ENCODE measurements around the gene BID. TPM values are rescaled to one million over a fixed set of nuclear protein-coding genes. Genes with fewer than 3 reads are reported as not detected.

BID gene
- total RNA-seq, 3 donors from 2014 or later (not counting 1 experiment from before 2014, with no cell fraction given), result 40.9 to 42.4 (median 42.3) TPM

DNA sequence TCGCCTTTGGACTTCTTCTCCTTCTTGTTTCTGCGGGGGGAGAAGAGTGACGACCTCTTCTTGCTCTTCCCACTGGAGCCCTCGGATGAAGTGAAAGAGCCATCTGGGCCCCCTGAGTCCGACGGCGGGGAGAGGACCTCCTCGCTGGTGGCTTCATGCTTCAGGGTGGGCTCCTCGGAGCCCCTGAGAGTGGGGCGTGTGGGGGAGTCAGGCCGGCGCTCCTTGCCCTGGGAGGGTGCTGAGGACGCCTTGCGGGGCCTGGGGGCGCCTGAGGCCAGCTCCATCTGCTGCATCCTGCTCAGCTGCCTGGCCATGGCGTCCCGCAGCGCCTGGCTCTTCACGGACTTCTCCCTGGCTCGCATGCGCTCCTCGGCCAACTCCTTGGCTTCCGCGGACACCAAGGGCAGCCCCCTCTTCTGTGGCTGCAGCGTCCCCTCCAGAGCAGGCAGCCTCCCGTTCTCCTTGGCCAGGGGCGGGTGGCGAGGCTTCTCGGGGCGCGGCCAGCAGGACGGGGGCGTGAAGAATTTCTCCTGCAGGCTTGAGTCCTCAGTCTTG, 43.3 kb upstream of the BID start:
- Mint-ChIP-seq H3K36me3 (no peaks in the 10 kb centered on the region), H3K27me3 (ENCODE audit: low read depth in 2 of 2) (no peaks in the 10 kb centered on the region), H3K4me1 (no peaks in the 10 kb centered on the region), H3K9me3 (no peaks in the 10 kb centered on the region), H3K4me3 (no peak overlapping the region), H3K27ac (no peak overlapping the region)
- no peak for ATAC-seq
- Histone ChIP-seq H3K36me3 (ENCODE audit: control insufficient read depth, insufficient read depth, low read length) (peaks cover 14% of the 10 kb centered on the region), H3K27me3 (ENCODE audit: control insufficient read depth, insufficient read depth, low read length) (no peaks in the 10 kb centered on the region), H3K27ac (ENCODE audit: low read length) (no peak overlapping the region), H3K4me3 (ENCODE audit: low read length) (no peak overlapping the region), H3K4me1 (ENCODE audit: control insufficient read depth, insufficient read depth, low read length) (no peaks in the 10 kb centered on the region), H3K9me3 (ENCODE audit: control insufficient read depth, insufficient read depth, low read length) (no peaks in the 10 kb centered on the region)
- TF ChIP-seq, protein P1, sequence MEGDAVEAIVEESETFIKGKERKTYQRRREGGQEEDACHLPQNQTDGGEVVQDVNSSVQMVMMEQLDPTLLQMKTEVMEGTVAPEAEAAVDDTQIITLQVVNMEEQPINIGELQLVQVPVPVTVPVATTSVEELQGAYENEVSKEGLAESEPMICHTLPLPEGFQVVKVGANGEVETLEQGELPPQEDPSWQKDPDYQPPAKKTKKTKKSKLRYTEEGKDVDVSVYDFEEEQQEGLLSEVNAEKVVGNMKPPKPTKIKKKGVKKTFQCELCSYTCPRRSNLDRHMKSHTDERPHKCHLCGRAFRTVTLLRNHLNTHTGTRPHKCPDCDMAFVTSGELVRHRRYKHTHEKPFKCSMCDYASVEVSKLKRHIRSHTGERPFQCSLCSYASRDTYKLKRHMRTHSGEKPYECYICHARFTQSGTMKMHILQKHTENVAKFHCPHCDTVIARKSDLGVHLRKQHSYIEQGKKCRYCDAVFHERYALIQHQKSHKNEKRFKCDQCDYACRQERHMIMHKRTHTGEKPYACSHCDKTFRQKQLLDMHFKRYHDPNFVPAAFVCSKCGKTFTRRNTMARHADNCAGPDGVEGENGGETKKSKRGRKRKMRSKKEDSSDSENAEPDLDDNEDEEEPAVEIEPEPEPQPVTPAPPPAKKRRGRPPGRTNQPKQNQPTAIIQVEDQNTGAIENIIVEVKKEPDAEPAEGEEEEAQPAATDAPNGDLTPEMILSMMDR (IDR thresholded peaks at IDR 0.05), result no peak
- WGBS (ENCODE audit: insufficient coverage), result 95% methylated on average over 33 of the region's 33 CpGs
- DNase-seq, result no peak
- intact Hi-C loops (cut with micrococcal nuclease), result no loop called here

DNA sequence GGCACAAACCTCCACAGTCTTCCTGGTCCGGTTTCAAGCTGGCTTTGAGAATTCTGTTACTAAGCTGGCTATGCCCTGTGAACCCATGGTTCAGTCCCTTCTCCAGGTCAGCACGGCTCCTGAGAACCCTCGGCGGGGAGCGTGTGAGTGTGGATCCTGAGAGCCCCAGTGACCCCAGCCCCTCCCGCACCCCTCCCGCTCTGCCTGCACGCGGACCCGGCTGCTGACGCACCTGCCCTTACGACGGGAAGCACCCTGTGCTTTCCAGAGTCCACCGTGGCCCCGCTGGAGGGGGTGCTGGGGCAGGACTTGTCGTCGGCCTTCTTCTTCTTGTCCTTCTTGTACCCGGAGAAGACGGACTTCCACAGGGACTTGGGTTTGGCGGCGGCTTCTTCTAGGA, 42.8 kb upstream of the BID start:
- peaks cover 16% of the 10 kb centered on the region for H3K36me3 ChIP-seq (ENCODE audit: control insufficient read depth, insufficient read depth, low read length)
- H3K27me3 ChIP-seq (ENCODE audit: control insufficient read depth, insufficient read depth, low read length), result no peaks in the 10 kb centered on the region
- intact Hi-C loops (cut with micrococcal nuclease), result no loop called here
- Mint-ChIP-seq H3K27ac (no peak overlapping the region), H3K4me1 (no peaks in the 10 kb centered on the region), H3K36me3 (no peaks in the 10 kb centered on the region), H3K27me3 (ENCODE audit: low read depth in 2 of 2) (no peaks in the 10 kb centered on the region), H3K9me3 (no peaks in the 10 kb centered on the region), H3K4me3 (no peak overlapping the region)
- no peaks in the 10 kb centered on the region for H3K9me3 ChIP-seq (ENCODE audit: control insufficient read depth, insufficient read depth, low read length)
- TF ChIP-seq, protein P1 (IDR thresholded peaks at IDR 0.05), result no peak
- no peak for DNase-seq
- no peak overlapping the region for H3K4me3 ChIP-seq (ENCODE audit: low read length)
- no peak overlapping the region for H3K27ac ChIP-seq (ENCODE audit: low read length)
- WGBS (ENCODE audit: insufficient coverage), result 96% methylated on average over 21 of the region's 21 CpGs
- no peak for ATAC-seq
- no peaks in the 10 kb centered on the region for H3K4me1 ChIP-seq (ENCODE audit: control insufficient read depth, insufficient read depth, low read length)

DNA sequence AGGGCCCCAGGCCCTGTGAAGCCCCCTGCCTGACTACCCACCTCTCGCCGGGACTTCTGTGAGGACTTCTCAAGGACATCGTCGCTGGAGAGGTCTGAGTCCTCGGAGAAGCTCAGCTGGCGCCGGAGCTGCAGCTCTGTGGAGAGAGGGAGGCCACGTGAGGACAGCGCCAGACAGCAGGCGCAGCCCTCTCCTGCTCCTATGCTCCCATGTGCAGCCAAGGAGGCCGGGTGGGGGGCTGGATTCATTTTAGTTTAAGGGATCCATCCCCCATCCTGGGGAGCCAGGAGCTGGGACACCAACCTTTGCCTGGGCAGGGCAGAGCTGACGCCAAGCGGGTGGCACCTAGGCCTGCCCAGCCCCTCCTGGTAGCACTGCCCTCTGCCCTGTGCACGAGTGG, 42.4 kb upstream of the BID start:
- no peak overlapping the region for H3K27ac Mint-ChIP-seq

More for the DNA sequence above, 42.4 kb upstream of the BID start:
- intact Hi-C loops (cut with micrococcal nuclease), result no loop called here
- no peaks in the 10 kb centered on the region for H3K36me3 Mint-ChIP-seq
- H3K27me3 Mint-ChIP-seq (ENCODE audit: low read depth in 2 of 2), result no peaks in the 10 kb centered on the region
- H3K9me3 Mint-ChIP-seq, result no peaks in the 10 kb centered on the region
- H3K4me3 ChIP-seq (ENCODE audit: low read length), result no peak overlapping the region
- DNase-seq, result no peak
- H3K4me3 Mint-ChIP-seq, result no peak overlapping the region
- TF ChIP-seq, protein P1 (IDR thresholded peaks at IDR 0.05), result no peak
- H3K9me3 ChIP-seq (ENCODE audit: control insufficient read depth, insufficient read depth, low read length), result no peaks in the 10 kb centered on the region
- H3K4me1 ChIP-seq (ENCODE audit: control insufficient read depth, insufficient read depth, low read length), result no peaks in the 10 kb centered on the region
- no peak for ATAC-seq
- 91% methylated on average over 14 of the region's 14 CpGs for WGBS (ENCODE audit: insufficient coverage)
- no peaks in the 10 kb centered on the region for H3K4me1 Mint-ChIP-seq
- H3K27ac ChIP-seq (ENCODE audit: low read length), result no peak overlapping the region
- peaks cover 16% of the 10 kb centered on the region for H3K36me3 ChIP-seq (ENCODE audit: control insufficient read depth, insufficient read depth, low read length)
- no peaks in the 10 kb centered on the region for H3K27me3 ChIP-seq (ENCODE audit: control insufficient read depth, insufficient read depth, low read length)
